ENCODE measurements around the gene GPC6.

DNA sequence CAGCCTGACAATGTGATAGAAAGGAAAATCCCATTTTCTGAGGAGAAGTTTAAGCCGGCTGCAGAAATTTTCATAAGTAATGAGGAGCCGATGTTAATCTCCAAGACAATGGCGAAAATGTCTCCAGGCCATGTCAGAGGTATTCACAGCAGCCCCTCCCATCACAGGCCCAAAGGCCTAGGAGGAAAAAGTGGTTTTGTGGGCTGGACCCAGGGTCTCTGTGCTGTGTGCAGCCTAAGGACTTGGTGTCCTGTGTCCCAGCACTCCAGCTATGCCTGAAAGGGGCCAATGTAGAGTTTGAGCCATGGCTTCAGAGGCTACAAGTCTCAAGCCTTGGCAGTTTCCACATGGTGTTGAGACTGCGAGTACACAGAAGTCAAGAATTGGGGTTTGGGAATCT lies 32.9 kb upstream of the GPC6 start:
- TF ChIP-seq, protein P1, sequence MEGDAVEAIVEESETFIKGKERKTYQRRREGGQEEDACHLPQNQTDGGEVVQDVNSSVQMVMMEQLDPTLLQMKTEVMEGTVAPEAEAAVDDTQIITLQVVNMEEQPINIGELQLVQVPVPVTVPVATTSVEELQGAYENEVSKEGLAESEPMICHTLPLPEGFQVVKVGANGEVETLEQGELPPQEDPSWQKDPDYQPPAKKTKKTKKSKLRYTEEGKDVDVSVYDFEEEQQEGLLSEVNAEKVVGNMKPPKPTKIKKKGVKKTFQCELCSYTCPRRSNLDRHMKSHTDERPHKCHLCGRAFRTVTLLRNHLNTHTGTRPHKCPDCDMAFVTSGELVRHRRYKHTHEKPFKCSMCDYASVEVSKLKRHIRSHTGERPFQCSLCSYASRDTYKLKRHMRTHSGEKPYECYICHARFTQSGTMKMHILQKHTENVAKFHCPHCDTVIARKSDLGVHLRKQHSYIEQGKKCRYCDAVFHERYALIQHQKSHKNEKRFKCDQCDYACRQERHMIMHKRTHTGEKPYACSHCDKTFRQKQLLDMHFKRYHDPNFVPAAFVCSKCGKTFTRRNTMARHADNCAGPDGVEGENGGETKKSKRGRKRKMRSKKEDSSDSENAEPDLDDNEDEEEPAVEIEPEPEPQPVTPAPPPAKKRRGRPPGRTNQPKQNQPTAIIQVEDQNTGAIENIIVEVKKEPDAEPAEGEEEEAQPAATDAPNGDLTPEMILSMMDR (IDR thresholded peaks at IDR 0.05; ENCODE audit: poor library complexity, severe bottlenecking): no peak
- TF ChIP-seq EZH2 (IDR thresholded peaks at IDR 0.05; ENCODE audit: borderline replicate concordance, insufficient read depth, low read length, poor library complexity, severe bottlenecking): no peak
- no peak for TF ChIP-seq RAD21 (conservative IDR thresholded peaks at IDR 0.05)
- no peak for TF ChIP-seq POLR2AphosphoS5 (IDR thresholded peaks at IDR 0.05)
- TF ChIP-seq MXI1 (conservative IDR thresholded peaks at IDR 0.05; ENCODE audit: poor library complexity, severe bottlenecking): no peak

Measured in neural cell (in vitro differentiated cells).